HG03442 (cell line): ENCODE measurements around the gene BEST1.

ENCODE experiments used
- ATAC-seq: cut with Tn5 transposase; IDR thresholded peaks from one replicate; pipeline ENCODE4 v1.9.1; 2021; ENCODE audit warnings: mild to moderate bottlenecking, moderate library complexity; ENCODE audit not compliant: unreplicated experiment

The BEST1 gene

GRCh38 chr11:61914471-61915171, 35.5 kb upstream of the BEST1 start:
- no peak for ATAC-seq

- ATAC-seq: no peak
Observed at GRCh38 chr11:61916737-61917333, 33.3 kb upstream of the BEST1 start.

GRCh38 chr11:61917334-61918109, 32.6 kb upstream of the BEST1 start, which contains the start of gene RAB3IL1:
TSS of gene RAB3IL1 (minus strand) at chr11:61917566. CDS start at chr11:61917367, 199 bp downstream.
- no peak for ATAC-seq

DNA sequence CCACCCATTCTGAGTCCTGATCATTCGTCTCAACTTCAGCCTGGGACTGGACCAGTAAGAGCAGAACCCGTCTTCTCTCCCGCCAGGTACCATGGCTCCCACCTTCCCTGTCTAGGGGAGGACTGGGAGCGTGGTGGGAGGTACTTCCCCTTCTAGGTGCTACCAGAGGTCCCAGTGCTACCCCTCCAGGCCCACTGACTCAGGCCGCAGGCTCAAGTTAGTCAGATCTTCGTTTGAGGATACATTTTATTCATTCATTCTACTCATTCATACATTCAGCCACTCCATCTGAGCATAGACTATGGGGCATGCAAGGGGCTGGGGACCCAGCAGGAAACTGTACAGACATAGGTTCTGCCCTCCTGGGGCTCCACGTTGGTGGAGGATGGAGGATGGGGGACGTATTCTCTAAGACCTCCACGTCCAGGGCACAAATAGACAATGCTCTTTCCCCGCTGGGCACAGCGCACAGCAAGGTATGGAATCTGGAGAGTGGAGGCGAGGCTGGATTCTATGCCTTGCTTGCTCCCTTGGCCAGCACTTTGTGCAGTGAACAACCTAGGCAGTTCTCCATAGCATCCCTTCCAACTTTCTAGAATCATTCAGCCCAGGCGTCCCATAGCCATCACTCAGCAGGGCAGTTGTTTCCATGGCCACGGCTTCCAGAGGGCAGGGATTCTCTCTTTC, 31.8 kb upstream of the BEST1 start:
- ATAC-seq: no peak

- no peak for ATAC-seq
Observed at GRCh38 chr11:61918938-61919704, 31.0 kb upstream of the BEST1 start.

DNA sequence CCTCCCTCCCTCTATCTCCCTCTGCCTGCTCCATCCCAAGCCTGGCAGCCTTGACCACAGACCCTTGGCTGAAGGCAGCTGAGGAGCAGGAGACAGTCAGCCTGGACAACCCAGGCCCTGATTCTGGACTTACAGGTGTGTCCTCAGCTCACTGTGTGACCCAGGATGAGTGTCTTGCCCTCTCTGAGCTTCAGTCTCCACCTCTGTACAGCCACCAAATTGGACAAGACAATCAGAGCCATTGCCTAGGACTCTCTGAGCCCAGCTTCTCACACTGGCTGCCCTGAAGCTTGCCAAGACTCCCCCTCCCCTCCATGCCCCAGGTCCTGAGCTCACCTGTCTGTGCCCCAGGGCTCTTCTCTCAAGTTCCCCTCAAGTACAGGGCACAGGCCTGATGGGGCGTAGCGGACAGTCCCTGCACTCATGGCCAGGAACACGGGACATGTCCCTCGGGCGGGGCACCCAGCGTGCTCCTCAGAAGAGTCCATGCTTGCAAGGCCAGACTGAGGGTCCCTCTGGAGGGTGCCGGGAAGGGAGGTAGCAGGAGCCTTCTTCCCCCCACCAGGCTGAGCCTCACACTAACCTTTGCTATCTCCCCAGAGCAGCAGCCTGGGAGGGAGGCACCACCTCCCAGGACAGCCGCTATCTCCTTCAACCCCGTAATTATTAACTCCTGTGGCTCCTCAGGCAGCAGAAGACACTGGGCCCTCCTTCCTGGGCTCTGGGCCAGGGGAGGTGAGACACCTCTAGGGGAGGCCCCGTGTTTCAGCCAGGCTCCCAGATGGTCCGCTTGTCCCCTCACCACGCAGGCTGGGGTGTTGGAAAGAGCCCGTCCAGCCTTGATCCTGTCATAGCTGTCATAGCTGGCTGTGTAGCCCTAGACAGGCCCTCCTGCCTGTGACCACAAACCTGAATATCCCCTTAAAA, 30.2 kb upstream of the BEST1 start:
- no peak for ATAC-seq

DNA sequence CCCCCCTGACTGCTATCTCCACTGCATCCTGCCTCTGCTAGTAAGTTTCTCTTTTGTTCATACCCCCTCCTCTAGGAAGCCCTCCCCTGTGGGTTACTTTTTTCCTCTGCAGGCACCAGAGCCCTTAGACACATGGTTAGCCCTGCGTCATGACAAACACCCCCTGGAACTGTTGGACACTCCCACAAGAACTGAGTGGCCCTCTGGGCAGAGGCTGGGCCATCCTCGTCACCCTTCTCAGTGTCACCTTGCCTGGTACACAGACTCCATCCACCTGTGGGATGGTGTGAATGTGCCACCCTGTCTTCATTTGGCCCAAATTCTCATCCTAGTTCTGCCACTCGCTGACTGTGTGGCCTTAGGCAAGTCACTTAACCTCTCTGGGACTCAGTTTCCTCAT, 28.7 kb upstream of the BEST1 start:
- ATAC-seq: no peak

GRCh38 chr11:61922539-61922938, 27.6 kb upstream of the BEST1 start:
- ATAC-seq: no peak

DNA sequence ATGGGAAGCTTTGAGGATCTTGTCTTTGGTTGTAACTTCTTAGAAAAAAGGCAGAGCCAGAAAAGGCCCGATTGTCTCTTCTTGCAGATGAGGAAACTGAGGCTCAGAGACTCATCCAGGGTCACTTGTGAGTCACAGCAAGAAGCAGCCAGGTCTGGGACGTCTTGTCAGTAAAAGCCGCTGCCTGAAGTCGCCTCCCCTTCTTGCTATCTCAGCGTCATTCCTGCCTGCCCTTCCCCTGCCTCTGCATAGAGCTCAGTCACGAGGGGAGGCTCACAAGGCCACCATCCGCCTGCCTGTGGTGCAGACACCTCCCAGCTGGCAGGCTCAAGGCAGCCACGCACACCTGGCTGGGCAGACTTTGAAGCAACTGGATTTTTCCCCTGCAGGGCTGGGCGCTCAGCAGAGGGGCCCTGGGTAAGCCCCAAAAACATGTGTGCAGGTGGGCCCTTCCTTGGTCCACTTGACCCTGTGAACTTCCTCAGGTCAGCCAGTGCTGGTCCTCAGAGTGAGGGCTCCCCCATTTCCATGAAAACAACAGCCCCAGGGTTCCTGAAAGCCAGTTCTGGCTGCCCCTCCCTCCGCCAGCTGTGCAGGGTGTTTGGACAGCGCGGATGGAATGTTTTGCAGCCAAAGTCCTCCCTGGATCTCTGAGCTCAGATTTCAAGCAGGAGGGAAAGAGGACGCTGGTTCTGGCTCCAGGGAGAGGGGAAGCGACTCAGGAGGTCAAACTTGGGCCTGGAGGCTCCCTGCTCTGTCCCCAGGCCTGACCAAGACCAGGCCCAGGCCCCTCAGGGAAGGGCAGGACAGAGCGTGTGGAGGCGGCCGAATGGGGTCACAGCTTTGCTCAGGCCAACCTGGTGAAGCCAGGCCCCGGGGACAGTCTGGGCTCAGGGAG, 26.7 kb upstream of the BEST1 start:
- ATAC-seq: no peak

- no peak for ATAC-seq
Observed at GRCh38 chr11:61924064-61924455, 26.1 kb upstream of the BEST1 start.

GRCh38 chr11:61925736-61926135, 24.4 kb upstream of the BEST1 start:
- ATAC-seq: no peak

- no peak for ATAC-seq
Observed at GRCh38 chr11:61926235-61926634, 23.9 kb upstream of the BEST1 start.

GRCh38 chr11:61927501-61927900, 22.6 kb upstream of the BEST1 start:
- ATAC-seq: no peak

DNA sequence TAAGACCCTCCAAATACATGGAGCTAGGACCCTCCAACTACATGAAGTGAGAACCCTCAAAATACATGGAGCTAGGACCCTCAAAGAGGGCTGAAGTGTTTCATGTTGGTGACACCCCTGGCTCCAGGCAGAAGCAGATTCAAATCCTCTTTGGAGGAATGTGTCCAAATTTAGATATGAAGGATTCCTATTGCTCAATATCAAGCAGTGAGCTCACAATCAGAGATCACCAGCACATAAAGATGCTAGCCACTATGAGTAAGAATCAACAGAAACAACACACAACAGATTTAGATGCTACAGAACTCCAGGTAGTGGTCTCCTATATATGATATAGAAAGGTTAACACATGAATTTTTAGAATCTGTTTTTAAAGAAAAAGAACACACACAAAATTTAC, 21.5 kb upstream of the BEST1 start:
- no peak for ATAC-seq

DNA sequence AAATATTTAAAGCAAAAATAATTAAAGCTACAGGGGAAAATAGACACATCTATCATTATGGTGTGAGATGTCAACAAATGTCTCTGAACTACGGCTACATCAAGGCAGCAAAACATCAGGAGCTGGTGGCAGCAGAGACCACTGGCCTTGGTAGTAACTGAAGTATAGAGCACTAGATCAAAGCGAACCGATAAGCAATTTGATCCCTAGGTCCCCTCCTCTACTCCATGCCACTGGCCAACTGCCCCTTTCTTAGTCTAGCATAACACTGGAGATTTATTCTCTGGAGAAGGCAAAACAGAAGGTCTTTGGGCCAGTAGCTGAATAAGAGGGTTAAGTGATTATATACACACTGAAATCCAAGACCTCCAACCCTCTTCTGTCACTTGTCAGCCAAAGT, 19.2 kb upstream of the BEST1 start:
- ATAC-seq: no peak

GRCh38 chr11:61935861-61936260, 14.3 kb upstream of the BEST1 start:
- ATAC-seq: no peak

DNA sequence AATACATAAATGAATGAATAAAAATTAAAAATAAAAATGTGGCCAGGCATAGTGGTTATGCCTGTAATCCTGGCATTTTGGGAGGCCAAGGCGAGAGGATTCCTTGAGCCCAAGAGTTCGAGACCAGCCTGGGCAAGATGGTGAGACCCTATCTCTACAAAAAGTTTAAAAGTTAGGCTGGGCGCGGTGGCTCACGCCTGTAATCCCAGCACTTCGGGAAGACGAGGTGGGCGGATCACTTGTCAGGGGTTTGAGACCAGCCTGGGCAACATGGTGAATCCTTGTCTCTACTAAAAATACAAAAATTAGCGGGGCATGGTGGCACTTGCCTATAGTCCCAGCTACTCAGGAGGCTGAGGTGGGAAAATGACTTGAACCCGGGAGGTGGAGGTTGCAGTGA, 9.7 kb upstream of the BEST1 start:
- ATAC-seq: no peak

DNA sequence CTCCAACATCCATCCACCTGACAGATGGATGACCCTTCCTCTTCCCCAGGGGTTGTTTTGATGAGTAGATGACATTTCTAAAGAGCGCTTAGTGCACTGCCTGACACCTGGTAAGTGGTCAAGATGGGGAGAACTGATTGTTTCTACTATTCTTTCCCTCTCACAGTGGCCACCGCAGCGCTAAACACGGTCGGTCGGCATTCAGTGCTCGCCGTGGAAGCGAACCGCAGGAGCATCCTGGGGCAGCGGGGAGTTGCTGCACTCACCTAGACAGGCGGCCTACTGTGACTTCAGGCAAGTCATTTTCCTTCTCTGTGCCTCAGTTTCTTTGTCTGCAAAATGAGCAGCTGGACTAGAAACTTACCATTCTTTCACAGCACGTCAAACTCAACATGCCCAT, 5.0 kb upstream of the BEST1 start:
- no peak for ATAC-seq

DNA sequence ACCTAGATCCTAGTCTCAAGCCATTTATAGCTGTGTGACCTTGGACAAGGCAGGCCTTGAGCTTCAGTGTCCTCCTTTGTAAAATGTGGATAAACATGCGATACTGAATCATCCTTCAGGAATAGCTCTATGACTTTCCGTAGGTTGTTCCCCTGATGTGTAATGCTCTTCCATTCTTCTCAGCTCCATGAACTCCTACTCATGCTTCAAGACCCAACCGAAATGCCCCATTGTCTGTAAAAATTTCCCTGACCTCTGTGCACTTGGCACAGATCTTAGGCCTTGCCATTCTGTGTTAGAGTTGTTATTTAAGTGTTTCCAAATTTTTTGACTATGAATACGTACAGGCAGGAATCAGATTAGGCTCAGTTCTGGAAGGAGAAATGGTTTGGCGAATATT, 3.3 kb upstream of the BEST1 start:
- no peak for ATAC-seq
